Esophagus (tissue), 2 donors: Measurements from ENCODE around the gene RMI1. TPM values are rescaled to one million over a fixed set of nuclear protein-coding genes. Genes with fewer than 3 reads are reported as not detected.

Experiments used
- H3K27ac ChIP-seq, 2 donors: one replicate each; pipeline ENCODE4 v1.5.1; 2013; ENCODE audit warnings: low read depth in 2 of 2, mild to moderate bottlenecking in 2 of 2, inconsistent platforms in 1 of 2, low read length in 1 of 2, moderate library complexity in 1 of 2
- H3K27me3 ChIP-seq, 2 donors: one replicate each; pipeline ENCODE4 v1.6.1; 2013; ENCODE audit warnings: low read length in 2 of 2, control low read depth in 1 of 2, mild to moderate bottlenecking in 1 of 2; ENCODE audit not compliant: insufficient read depth in 2 of 2, control insufficient read depth in 1 of 2
- H3K36me3 ChIP-seq, 2 donors: one replicate each; pipeline ENCODE4 v1.6.1; 2013; ENCODE audit warnings: low read length in 1 of 2; ENCODE audit not compliant: control insufficient read depth in 2 of 2, insufficient read depth in 2 of 2
- H3K4me1 ChIP-seq, 2 donors: one replicate each; pipeline ENCODE4 v1.6.1; 2013; ENCODE audit warnings: low read length in 1 of 2; ENCODE audit not compliant: control insufficient read depth in 2 of 2, insufficient read depth in 2 of 2
- H3K4me3 ChIP-seq, 2 donors: one replicate each; pipeline ENCODE4 v1.5.1; 2013; ENCODE audit warnings: low read length in 2 of 2, mild to moderate bottlenecking in 2 of 2, low read depth in 1 of 2, moderate library complexity in 1 of 2
- H3K9me3 ChIP-seq, 2 donors: one replicate each; pipeline ENCODE4 v1.6.1; 2013; ENCODE audit warnings: mild to moderate bottlenecking in 2 of 2, low read depth in 1 of 2, low read length in 1 of 2, moderate library complexity in 1 of 2; ENCODE audit not compliant: control insufficient read depth in 2 of 2, insufficient read depth in 1 of 2
- WGBS, 2 donors: extraction: QIAGEN DNeasy Blood & Tissue Kit; methylation state at CpG; one replicate each; pipeline ENCODE4 v1.1.7; 2013; 5-methylcytosine and 5-hydroxymethylcytosine counted together
- polyA plus RNA-seq, 2 donors: library from polyadenylated mRNA; stranded (reverse); fragments of 200-250 nt; gene quantifications; one replicate each; pipeline ENCODE4 v1.2.3, GENCODE V29; 2013
- donor health status: healthy with polysubstance abuse.
- donor health status: Bipolar disorder and iron deficiency.

Gene RMI1
- polyA plus RNA-seq, 2 donors: 2.3 to 3.6 TPM

- Histone ChIP-seq H3K4me1 (no peaks in the 10 kb centered on the region), H3K36me3 (peaks cover 0 to 2% of the 10 kb centered on the region in 2 donors), H3K27ac (no peak overlapping the region), H3K9me3 (no peaks in the 10 kb centered on the region), H3K4me3 (no peak overlapping the region), H3K27me3 (no peaks in the 10 kb centered on the region)
- 70 to 71% methylated on average over 11 of the region's 11 CpGs for WGBS, 2 donors
Measured at GRCh38 chr9:83965350-83966208, 15.0 kb upstream of the RMI1 start.

GRCh38 chr9:83966209-83966582, 14.4 kb upstream of the RMI1 start:
- 93 to 95% methylated on average over 8 of the region's 8 CpGs for whole genome bisulfite sequencing, 2 donors
- Histone ChIP-seq H3K4me1 (no peaks in the 10 kb centered on the region), H3K27me3 (no peaks in the 10 kb centered on the region), H3K4me3 (no peak overlapping the region), H3K27ac (no peak overlapping the region), H3K9me3 (no peaks in the 10 kb centered on the region), H3K36me3 (peaks cover 2 to 3% of the 10 kb centered on the region in 2 donors)

- peaks cover 8 to 10% of the 10 kb centered on the region in 2 donors for H3K36me3 ChIP-seq
- no peak overlapping the region for H3K27ac ChIP-seq
- no peaks in the 10 kb centered on the region for H3K4me1 ChIP-seq
- no peaks in the 10 kb centered on the region for H3K27me3 ChIP-seq
- WGBS, 2 donors: 81 to 82% methylated on average over 1 of the region's 1 CpG
- H3K4me3 ChIP-seq: no peak overlapping the region
- no peaks in the 10 kb centered on the region for H3K9me3 ChIP-seq
Measured at GRCh38 chr9:83967073-83967472, 13.5 kb upstream of the RMI1 start.

- Histone ChIP-seq H3K9me3 (no peaks in the 10 kb centered on the region), H3K27me3 (no peaks in the 10 kb centered on the region), H3K27ac (no peak overlapping the region), H3K4me1 (no peaks in the 10 kb centered on the region), H3K36me3 (peaks cover 16 to 17% of the 10 kb centered on the region in 2 donors), H3K4me3 (no peak overlapping the region)
- WGBS, 2 donors: 76 to 78% methylated on average over 3 of the region's 3 CpGs
Measured at GRCh38 chr9:83969602-83970001, 11.0 kb upstream of the RMI1 start.

- no peaks in the 10 kb centered on the region for H3K27me3 ChIP-seq
- H3K27ac ChIP-seq: no peak overlapping the region
- peaks cover 21 to 23% of the 10 kb centered on the region in 2 donors for H3K36me3 ChIP-seq
- H3K9me3 ChIP-seq: no peaks in the 10 kb centered on the region
- peaks cover 0 to 2% of the 10 kb centered on the region in 2 donors for H3K4me1 ChIP-seq
- H3K4me3 ChIP-seq: no peak overlapping the region
- 72 to 76% methylated on average over 6 of the region's 6 CpGs for WGBS, 2 donors
Measured at GRCh38 chr9:83971485-83971884, 9.1 kb upstream of the RMI1 start.

- Histone ChIP-seq H3K9me3 (no peaks in the 10 kb centered on the region), H3K36me3 (peaks cover 21 to 23% of the 10 kb centered on the region in 2 donors), H3K4me1 (peaks cover 0 to 2% of the 10 kb centered on the region in 2 donors), H3K27ac (no peak overlapping the region), H3K27me3 (no peaks in the 10 kb centered on the region), H3K4me3 (no peak overlapping the region)
- 57 to 65% methylated on average over 2 of the region's 2 CpGs for WGBS, 2 donors
Measured at GRCh38 chr9:83972286-83972685, 8.3 kb upstream of the RMI1 start.

GRCh38 chr9:83975300-83975699, 5.3 kb upstream of the RMI1 start:
- Histone ChIP-seq H3K36me3 (peaks cover 19 to 23% of the 10 kb centered on the region in 2 donors), H3K27ac (no peak overlapping the region), H3K4me3 (no peak overlapping the region), H3K4me1 (peaks cover 0 to 2% of the 10 kb centered on the region in 2 donors), H3K27me3 (no peaks in the 10 kb centered on the region), H3K9me3 (no peaks in the 10 kb centered on the region)
- WGBS, 2 donors: 86 to 88% methylated on average over 12 of the region's 12 CpGs

GRCh38 chr9:83976372-83976771, 4.2 kb upstream of the RMI1 start:
- Histone ChIP-seq H3K4me1 (peaks cover 0 to 2% of the 10 kb centered on the region in 2 donors), H3K36me3 (peaks cover 19% of the 10 kb centered on the region in 2 donors), H3K27ac (no peak overlapping the region), H3K4me3 (no peak overlapping the region), H3K9me3 (no peaks in the 10 kb centered on the region), H3K27me3 (no peaks in the 10 kb centered on the region)
- 64 to 70% methylated on average over 2 of the region's 2 CpGs for WGBS, 2 donors

GRCh38 chr9:83977196-83977595, 3.4 kb upstream of the RMI1 start:
- peaks cover 0 to 2% of the 10 kb centered on the region in 2 donors for H3K4me1 ChIP-seq
- WGBS, 2 donors: 40 to 58% methylated on average over 1 of the region's 1 CpG

More at GRCh38 chr9:83977196-83977595, 3.4 kb upstream of the RMI1 start:
- Histone ChIP-seq H3K9me3 (no peaks in the 10 kb centered on the region), H3K4me3 (peak overlapping the region in 1 of 2 donors; percentile 99), H3K27ac (no peak overlapping the region), H3K36me3 (peaks cover 12% of the 10 kb centered on the region in 2 donors), H3K27me3 (no peaks in the 10 kb centered on the region)
